Measurements from ENCODE around the gene PCGF2. TPM values are rescaled to one million over a fixed set of nuclear protein-coding genes. Genes with fewer than 3 reads are reported as not detected.

Gene PCGF2
- total and polyA plus RNA-seq, 9 of the 15 experiments (the other 6 are each of a cell fraction or from before 2014, with no cell fraction given) = 1.3 to 33.4 (median 7.0) TPM

DNA sequence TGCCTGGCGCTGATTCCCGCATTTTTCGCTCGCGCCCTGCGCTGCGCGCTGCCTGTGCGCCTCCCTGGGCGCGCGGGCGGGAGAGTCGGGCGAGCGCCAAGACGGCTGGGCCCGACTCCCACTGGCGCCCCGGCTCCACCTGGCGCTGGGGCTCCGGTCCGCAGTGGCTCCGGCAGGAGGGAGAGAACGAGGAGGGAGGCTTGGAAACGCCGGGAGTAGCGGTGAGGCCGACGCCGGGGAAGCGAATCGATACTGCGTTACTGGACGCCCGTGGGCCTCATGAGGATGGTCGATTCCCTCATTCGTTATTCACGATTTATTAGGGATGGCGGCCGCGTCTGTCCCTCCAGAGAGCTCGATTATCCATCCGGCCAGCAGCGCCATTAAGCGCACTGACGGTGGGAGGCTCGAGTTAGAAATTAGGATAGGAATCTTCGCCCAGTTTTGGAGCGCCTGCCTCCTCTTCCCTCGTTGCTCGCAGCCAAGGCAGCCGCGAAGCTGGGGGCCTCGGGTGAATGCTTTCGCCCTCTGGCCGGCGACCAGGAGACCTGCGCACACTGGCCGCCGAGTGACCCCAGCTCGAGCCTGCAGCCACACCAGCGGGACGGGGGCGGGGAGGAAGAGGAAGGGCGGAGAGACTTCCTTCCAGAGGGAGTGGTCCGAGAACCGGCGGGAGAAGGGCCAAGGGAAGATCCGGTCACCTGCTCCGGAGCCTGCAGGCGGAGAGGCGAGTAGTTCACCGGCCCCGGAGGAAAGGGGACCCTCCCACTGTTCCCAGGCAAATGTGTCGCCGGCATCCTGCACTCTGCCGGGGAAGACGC is 1.3 kb upstream of the PCGF2 start (continued):
- TF ChIP-seq, protein P1, sequence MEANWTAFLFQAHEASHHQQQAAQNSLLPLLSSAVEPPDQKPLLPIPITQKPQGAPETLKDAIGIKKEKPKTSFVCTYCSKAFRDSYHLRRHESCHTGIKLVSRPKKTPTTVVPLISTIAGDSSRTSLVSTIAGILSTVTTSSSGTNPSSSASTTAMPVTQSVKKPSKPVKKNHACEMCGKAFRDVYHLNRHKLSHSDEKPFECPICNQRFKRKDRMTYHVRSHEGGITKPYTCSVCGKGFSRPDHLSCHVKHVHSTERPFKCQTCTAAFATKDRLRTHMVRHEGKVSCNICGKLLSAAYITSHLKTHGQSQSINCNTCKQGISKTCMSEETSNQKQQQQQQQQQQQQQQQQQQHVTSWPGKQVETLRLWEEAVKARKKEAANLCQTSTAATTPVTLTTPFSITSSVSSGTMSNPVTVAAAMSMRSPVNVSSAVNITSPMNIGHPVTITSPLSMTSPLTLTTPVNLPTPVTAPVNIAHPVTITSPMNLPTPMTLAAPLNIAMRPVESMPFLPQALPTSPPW (CRISPR knock-in tag; IDR thresholded peaks at IDR 0.05) = peak; percentile 72
- TF ChIP-seq POLR2AphosphoS5 (IDR thresholded peaks at IDR 0.05; ENCODE audit: control insufficient read depth, insufficient read depth, low read depth, low read length) = peak; percentile 84; the same call in 1 of the 2 replicates
- TF ChIP-seq NFRKB (IDR thresholded peaks at IDR 0.05; ENCODE audit: low read depth) = 0 out of 2 replicates have a peak, but pooled peaks have one; percentile 53
- no peak for TF ChIP-seq NR2F6 (CRISPR knock-in tag; IDR thresholded peaks at IDR 0.05)
- 0 out of 2 replicates have a peak, but pooled peaks have one; percentile 20 for TF ChIP-seq SP1 (CRISPR knock-in tag; IDR thresholded peaks at IDR 0.05)
- TF ChIP-seq CREM (IDR thresholded peaks at IDR 0.05; ENCODE audit: low read depth) = peak; percentile 61
- TF ChIP-seq POLR2H (tag; IDR thresholded peaks at IDR 0.05; ENCODE audit: low read depth) = peak; percentile 93
- peak; percentile 66; the same call in 1 of the 2 replicates for TF ChIP-seq PML (IDR thresholded peaks at IDR 0.05; ENCODE audit: low read length)
- TF ChIP-seq, protein P2, sequence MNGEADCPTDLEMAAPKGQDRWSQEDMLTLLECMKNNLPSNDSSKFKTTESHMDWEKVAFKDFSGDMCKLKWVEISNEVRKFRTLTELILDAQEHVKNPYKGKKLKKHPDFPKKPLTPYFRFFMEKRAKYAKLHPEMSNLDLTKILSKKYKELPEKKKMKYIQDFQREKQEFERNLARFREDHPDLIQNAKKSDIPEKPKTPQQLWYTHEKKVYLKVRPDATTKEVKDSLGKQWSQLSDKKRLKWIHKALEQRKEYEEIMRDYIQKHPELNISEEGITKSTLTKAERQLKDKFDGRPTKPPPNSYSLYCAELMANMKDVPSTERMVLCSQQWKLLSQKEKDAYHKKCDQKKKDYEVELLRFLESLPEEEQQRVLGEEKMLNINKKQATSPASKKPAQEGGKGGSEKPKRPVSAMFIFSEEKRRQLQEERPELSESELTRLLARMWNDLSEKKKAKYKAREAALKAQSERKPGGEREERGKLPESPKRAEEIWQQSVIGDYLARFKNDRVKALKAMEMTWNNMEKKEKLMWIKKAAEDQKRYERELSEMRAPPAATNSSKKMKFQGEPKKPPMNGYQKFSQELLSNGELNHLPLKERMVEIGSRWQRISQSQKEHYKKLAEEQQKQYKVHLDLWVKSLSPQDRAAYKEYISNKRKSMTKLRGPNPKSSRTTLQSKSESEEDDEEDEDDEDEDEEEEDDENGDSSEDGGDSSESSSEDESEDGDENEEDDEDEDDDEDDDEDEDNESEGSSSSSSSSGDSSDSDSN (IDR thresholded peaks at IDR 0.05; ENCODE audit: borderline replicate concordance in 1 of 2, low read depth in 2 of 2, low read length in 2 of 2) = peak; percentile 80 to 91
- TF ChIP-seq ZFP36 (IDR thresholded peaks at IDR 0.05; ENCODE audit: low read depth, low read length, partially characterized antibody) = no peak
- peak; percentile 94 for TF ChIP-seq SPI1 (IDR thresholded peaks at IDR 0.05; ENCODE audit: borderline replicate concordance, low read depth, low read length)
- TF ChIP-seq PYGO2 (tag; IDR thresholded peaks at IDR 0.05) = no peak
- TF ChIP-seq CBX8 (IDR thresholded peaks at IDR 0.05; ENCODE audit: borderline replicate concordance, extremely low read depth, low read depth, low read length, poor library complexity, severe bottlenecking) = no peak
- no peak for TF ChIP-seq CHCHD3 (CRISPR knock-in tag; IDR thresholded peaks at IDR 0.05)
- no peak for TF ChIP-seq HMG20A (CRISPR knock-in tag; conservative IDR thresholded peaks at IDR 0.05)
- 0 out of 2 replicates have a peak, but pooled peaks have one; percentile 36 for TF ChIP-seq MECOM (CRISPR knock-in tag; IDR thresholded peaks at IDR 0.05)
- no peak for TF ChIP-seq PHTF2 (CRISPR knock-in tag; IDR thresholded peaks at IDR 0.05)
- no peak for TF ChIP-seq SRSF7 (optimal IDR thresholded peaks at IDR 0.05; ENCODE audit: low read depth, low read length)
- TF ChIP-seq ZFX (CRISPR knock-in tag; IDR thresholded peaks at IDR 0.05) = peak; percentile 40; the same call in 1 of the 2 replicates
- no peak for TF ChIP-seq HDAC8 (tag; IDR thresholded peaks at IDR 0.05)
- TF ChIP-seq, protein P3, sequence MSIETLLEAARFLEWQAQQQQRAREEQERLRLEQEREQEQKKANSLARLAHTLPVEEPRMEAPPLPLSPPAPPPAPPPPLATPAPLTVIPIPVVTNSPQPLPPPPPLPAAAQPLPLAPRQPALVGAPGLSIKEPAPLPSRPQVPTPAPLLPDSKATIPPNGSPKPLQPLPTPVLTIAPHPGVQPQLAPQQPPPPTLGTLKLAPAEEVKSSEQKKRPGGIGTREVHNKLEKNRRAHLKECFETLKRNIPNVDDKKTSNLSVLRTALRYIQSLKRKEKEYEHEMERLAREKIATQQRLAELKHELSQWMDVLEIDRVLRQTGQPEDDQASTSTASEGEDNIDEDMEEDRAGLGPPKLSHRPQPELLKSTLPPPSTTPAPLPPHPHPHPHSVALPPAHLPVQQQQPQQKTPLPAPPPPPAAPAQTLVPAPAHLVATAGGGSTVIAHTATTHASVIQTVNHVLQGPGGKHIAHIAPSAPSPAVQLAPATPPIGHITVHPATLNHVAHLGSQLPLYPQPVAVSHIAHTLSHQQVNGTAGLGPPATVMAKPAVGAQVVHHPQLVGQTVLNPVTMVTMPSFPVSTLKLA (conservative IDR thresholded peaks at IDR 0.05) = peak; percentile 60 to 67; a peak in 3 of 4 replicates
- no peak for TF ChIP-seq HOXB6 (CRISPR knock-in tag; IDR thresholded peaks at IDR 0.05; ENCODE audit: borderline replicate concordance)
- no peak for TF ChIP-seq SREBF1 (IDR thresholded peaks at IDR 0.05; ENCODE audit: borderline replicate concordance, low read depth, low read length)

Data from K562 (cell line).